Measurements from ENCODE around the gene QKI.

QKI gene

GRCh38 chr6:163483107-163483506, 68.6 kb downstream of the QKI start:
- peaks cover 0 to 12% (median 11%) of the 10 kb centered on the region in 3 donors for H3K36me3 ChIP-seq
- intact Hi-C loops (cut with DNase I; ENCODE audit: low total_unique reads): no loop called here
- DNase-seq: no peak
- peaks cover 0 to 31% (median 2%) of the 10 kb centered on the region in 4 donors for H3K4me1 ChIP-seq
- no peak overlapping the region for H3K27ac ChIP-seq
- no peak for TF ChIP-seq CTCF (IDR thresholded peaks at IDR 0.05)
- no peaks in the 10 kb centered on the region for H3K27me3 ChIP-seq
- no peaks in the 10 kb centered on the region for H3K9me3 ChIP-seq
- no peak overlapping the region for H3K4me3 ChIP-seq

- H3K4me3 ChIP-seq: no peak overlapping the region
- no peak for DNase-seq
- no peaks in the 10 kb centered on the region for H3K27me3 ChIP-seq
- TF ChIP-seq CTCF (IDR thresholded peaks at IDR 0.05): no peak
- H3K27ac ChIP-seq: no peak overlapping the region
- intact Hi-C loops (cut with DNase I; ENCODE audit: low total_unique reads): no loop called here
- H3K4me1 ChIP-seq: peaks cover 0 to 51% (median 3%) of the 10 kb centered on the region in 4 donors
- H3K9me3 ChIP-seq: no peaks in the 10 kb centered on the region
- H3K36me3 ChIP-seq: no peaks in the 10 kb centered on the region
Measured at GRCh38 chr6:163485388-163485851, 70.9 kb downstream of the QKI start.

DNA sequence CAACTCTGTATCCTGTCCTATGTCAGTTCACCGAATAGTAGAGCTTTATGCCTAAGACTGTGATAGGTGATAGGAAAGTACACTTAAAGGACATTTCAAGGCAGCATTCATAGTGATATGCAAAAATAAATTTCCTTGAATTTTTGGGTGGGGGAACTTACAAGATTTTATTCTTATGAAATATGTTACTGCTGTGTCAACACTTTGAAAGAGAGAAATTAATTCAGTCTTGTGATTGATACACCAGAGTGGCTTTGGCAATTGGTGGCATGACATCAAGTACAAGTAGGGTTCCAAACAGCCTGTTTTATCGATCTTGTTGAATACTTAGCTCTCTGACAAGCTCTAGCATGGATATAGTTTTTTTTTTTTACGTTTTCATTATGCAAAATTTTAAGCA, 72.3 kb downstream of the QKI start:
- no peaks in the 10 kb centered on the region for H3K36me3 ChIP-seq
- H3K4me1 ChIP-seq: peaks cover 0 to 59% (median 8%) of the 10 kb centered on the region in 4 donors
- no peak overlapping the region for H3K4me3 ChIP-seq
- no peak for TF ChIP-seq CTCF (IDR thresholded peaks at IDR 0.05)
- intact Hi-C loops (cut with DNase I; ENCODE audit: low total_unique reads): no loop called here
- H3K27me3 ChIP-seq: no peaks in the 10 kb centered on the region
- H3K9me3 ChIP-seq: no peaks in the 10 kb centered on the region
- no peak overlapping the region for H3K27ac ChIP-seq
- DNase-seq: no peak

DNA sequence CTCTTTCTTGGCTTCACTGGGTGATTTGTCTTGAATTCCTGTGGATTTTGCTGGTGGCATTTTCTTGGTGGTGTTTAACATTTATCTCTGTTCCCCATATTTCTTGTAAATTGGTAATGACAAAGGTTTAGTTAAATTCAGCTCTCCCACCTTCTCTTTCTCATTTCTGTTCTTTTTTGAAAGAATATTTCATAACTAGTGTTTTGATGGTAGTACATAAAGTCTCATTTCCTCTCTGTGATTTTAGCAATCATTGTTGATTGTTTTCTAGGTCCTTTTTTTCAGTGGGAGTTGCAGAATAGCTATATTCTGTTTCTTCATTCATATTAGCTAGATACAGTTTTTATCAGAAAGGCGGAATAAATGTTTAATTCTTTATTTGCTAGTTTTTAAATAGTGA, 73.1 kb downstream of the QKI start:
- Histone ChIP-seq H3K27me3 (no peaks in the 10 kb centered on the region), H3K4me1 (peaks cover 0 to 61% (median 8%) of the 10 kb centered on the region in 4 donors), H3K36me3 (no peaks in the 10 kb centered on the region), H3K9me3 (no peaks in the 10 kb centered on the region), H3K27ac (no peak overlapping the region), H3K4me3 (no peak overlapping the region)
- DNase-seq: no peak
- TF ChIP-seq CTCF (IDR thresholded peaks at IDR 0.05): no peak
- intact Hi-C loops (cut with DNase I; ENCODE audit: low total_unique reads): no loop called here

GRCh38 chr6:163489584-163489983, 75.1 kb downstream of the QKI start:
- Histone ChIP-seq H3K27ac (no peak overlapping the region), H3K4me1 (peaks cover 0 to 61% (median 8%) of the 10 kb centered on the region in 4 donors), H3K36me3 (no peaks in the 10 kb centered on the region), H3K4me3 (no peak overlapping the region), H3K9me3 (no peaks in the 10 kb centered on the region), H3K27me3 (no peaks in the 10 kb centered on the region)
- no peak for TF ChIP-seq CTCF (IDR thresholded peaks at IDR 0.05)
- DNase-seq: no peak
- intact Hi-C loops (cut with DNase I; ENCODE audit: low total_unique reads): no loop called here

Measured in tibial artery (tissue), 4 donors.